A549 (cell line): Measurements from ENCODE around the gene KRT72.

Experiments used
- CBX2 ChIP-seq: fragments of 200-600 bp; sonication (generic); IDR thresholded peaks from 2 replicates; pipeline ENCODE4 v1.6.1; 2016; ENCODE audit warnings: low read depth, mild to moderate bottlenecking, borderline replicate concordance
- CBX8 ChIP-seq: fragments of 200-600 bp; sonication (generic); IDR thresholded peaks from 2 replicates; pipeline ENCODE4 v1.6.1; 2016
- GATA3 ChIP-seq: IDR thresholded peaks from 2 replicates; pipeline ENCODE4 v1.6.1; 2012; ENCODE audit warnings: borderline replicate concordance
- HDAC2 ChIP-seq: fragments of 200-600 bp; sonication (generic); IDR thresholded peaks from 2 replicates; pipeline ENCODE4 v1.6.1; 2016
- HEYL ChIP-seq: fragments of 250-450 bp; sonication (Bioruptor Pico); IDR thresholded peaks from 2 replicates; pipeline ENCODE4 v1.8.0; 2021; ENCODE audit warnings: mild to moderate bottlenecking, moderate library complexity
- HOXB5 ChIP-seq: fragments of 250-450 bp; sonication (Bioruptor Pico); IDR thresholded peaks from 2 replicates; pipeline ENCODE4 v1.5.0; 2020; ENCODE audit warnings: mild to moderate bottlenecking, moderate library complexity
- PHF8 ChIP-seq: fragments of 200-600 bp; sonication (generic); IDR thresholded peaks from 2 replicates; pipeline ENCODE4 v1.6.1; 2016; ENCODE audit warnings: low read depth, mild to moderate bottlenecking, antibody characterized with exemption, moderate library complexity, borderline replicate concordance
- POLR2A ChIP-seq: IDR thresholded peaks from 2 replicates; pipeline ENCODE4 v1.6.1; 2012; ENCODE audit warnings: mild to moderate bottlenecking, low read length
- RAD21 ChIP-seq, 2 experiments: fragments of >200 bp in 1 of 2; sonication (Bioruptor Twin) in 1 of 2; formaldehyde crosslinking in 1 of 2; IDR thresholded peaks in 1 of 2; conservative IDR thresholded peaks in 1 of 2; 2 replicates in 1 of 2; 3 replicates in 1 of 2; pipeline ENCODE4 v1.6.1; 2012 to 2018; ENCODE audit warnings: inconsistent platforms in 1 of 2
- SREBF2 ChIP-seq: fragments of 450-650 bp; IDR thresholded peaks from 2 replicates; pipeline ENCODE4 v1.6.1; 2014; ENCODE audit warnings: mild to moderate bottlenecking, moderate library complexity
- ZC3H11A ChIP-seq: fragments of 450-650 bp; IDR thresholded peaks from 2 replicates; pipeline ENCODE4 v1.6.1; 2014; ENCODE audit warnings: antibody characterized with exemption, mild to moderate bottlenecking
- TF ChIP-seq, protein P1 (sequence below): fragments of >200 bp; sonication (Bioruptor Twin); formaldehyde crosslinking; IDR thresholded peaks from 3 replicates; pipeline ENCODE4 v1.5.1; 2016
- TF ChIP-seq, protein P2 (sequence below): fragments of 150-350 bp; IDR thresholded peaks from 2 replicates; pipeline ENCODE4 v1.6.1; 2014; ENCODE audit warnings: low read depth, mild to moderate bottlenecking, low read length
- TF ChIP-seq, protein P3 (sequence below): fragments of 450-650 bp; IDR thresholded peaks from 2 replicates; pipeline ENCODE4 v1.6.1; 2014; ENCODE audit warnings: antibody characterized with exemption

DNA sequence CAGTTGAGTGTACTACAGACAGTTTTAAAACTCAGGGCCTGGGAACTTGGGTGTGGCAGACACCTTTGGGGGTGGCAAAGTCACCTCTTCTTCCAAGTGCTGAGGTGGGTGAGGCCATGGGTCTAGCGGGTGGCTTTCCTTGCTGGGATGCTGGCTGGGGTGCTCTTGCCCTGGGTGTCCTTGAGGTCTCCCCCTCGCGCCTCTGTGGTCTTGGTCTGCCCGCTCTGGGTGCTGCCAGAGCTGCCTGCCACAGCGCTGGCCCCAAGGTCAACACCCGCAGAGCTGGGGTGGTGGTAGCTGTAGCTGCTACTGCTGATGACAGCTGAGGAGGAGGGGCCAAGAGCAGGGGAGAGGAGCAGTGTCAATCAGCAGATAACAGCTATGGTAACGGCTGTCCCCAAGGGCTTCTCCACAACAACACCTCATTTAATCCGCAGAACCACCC, 34.4 kb downstream of the KRT72 start:
- no peak for TF ChIP-seq CBX2
- no peak for TF ChIP-seq GATA3
- TF ChIP-seq POLR2A, result no peak
- no peak for TF ChIP-seq RAD21 (conservative IDR thresholded peaks at IDR 0.05 in 1 of 2, IDR thresholded peaks at IDR 0.05 in 1 of 2)
- no peak for TF ChIP-seq HOXB5
- TF ChIP-seq, protein P1, sequence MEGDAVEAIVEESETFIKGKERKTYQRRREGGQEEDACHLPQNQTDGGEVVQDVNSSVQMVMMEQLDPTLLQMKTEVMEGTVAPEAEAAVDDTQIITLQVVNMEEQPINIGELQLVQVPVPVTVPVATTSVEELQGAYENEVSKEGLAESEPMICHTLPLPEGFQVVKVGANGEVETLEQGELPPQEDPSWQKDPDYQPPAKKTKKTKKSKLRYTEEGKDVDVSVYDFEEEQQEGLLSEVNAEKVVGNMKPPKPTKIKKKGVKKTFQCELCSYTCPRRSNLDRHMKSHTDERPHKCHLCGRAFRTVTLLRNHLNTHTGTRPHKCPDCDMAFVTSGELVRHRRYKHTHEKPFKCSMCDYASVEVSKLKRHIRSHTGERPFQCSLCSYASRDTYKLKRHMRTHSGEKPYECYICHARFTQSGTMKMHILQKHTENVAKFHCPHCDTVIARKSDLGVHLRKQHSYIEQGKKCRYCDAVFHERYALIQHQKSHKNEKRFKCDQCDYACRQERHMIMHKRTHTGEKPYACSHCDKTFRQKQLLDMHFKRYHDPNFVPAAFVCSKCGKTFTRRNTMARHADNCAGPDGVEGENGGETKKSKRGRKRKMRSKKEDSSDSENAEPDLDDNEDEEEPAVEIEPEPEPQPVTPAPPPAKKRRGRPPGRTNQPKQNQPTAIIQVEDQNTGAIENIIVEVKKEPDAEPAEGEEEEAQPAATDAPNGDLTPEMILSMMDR, result no peak
- no peak for TF ChIP-seq CBX8
- TF ChIP-seq ZC3H11A, result no peak
- TF ChIP-seq HDAC2, result no peak
- TF ChIP-seq, protein P2, sequence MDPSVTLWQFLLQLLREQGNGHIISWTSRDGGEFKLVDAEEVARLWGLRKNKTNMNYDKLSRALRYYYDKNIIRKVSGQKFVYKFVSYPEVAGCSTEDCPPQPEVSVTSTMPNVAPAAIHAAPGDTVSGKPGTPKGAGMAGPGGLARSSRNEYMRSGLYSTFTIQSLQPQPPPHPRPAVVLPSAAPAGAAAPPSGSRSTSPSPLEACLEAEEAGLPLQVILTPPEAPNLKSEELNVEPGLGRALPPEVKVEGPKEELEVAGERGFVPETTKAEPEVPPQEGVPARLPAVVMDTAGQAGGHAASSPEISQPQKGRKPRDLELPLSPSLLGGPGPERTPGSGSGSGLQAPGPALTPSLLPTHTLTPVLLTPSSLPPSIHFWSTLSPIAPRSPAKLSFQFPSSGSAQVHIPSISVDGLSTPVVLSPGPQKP, result no peak
- no peak for TF ChIP-seq SREBF2
- TF ChIP-seq HEYL (CRISPR knock-in tag), result no peak
- TF ChIP-seq PHF8, result no peak
- TF ChIP-seq, protein P3, sequence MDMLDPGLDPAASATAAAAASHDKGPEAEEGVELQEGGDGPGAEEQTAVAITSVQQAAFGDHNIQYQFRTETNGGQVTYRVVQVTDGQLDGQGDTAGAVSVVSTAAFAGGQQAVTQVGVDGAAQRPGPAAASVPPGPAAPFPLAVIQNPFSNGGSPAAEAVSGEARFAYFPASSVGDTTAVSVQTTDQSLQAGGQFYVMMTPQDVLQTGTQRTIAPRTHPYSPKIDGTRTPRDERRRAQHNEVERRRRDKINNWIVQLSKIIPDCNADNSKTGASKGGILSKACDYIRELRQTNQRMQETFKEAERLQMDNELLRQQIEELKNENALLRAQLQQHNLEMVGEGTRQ, result no peak
